DND-41 (cell line): ENCODE measurements around the gene MSH3.

ENCODE experiments used
- ATAC-seq: fragments of 200-7000 bp; cut with Tn5 transposase; 3 replicates; pipeline ENCODE4 v1.9.1; 2021; ENCODE audit warnings: low read depth; ENCODE audit not compliant: insufficient read depth
- DNase-seq: peaks from one replicate; pipeline ENCODE4 v3.0.0-alpha.2; 2020
- H2AFZ ChIP-seq: 2 replicates; pipeline ENCODE4 v1.6.0; 2012; ENCODE audit warnings: low read depth, low read length
- H3K27ac ChIP-seq: 2 replicates; pipeline ENCODE4 v1.5.1; 2012; ENCODE audit warnings: low read length, inconsistent platforms
- H3K27me3 ChIP-seq: fragments of 200-600 bp; sonication (generic); 2 replicates; pipeline ENCODE4 v1.6.0; 2012; ENCODE audit warnings: low read length, mild to moderate bottlenecking, inconsistent platforms; ENCODE audit not compliant: insufficient read depth, poor library complexity
- H3K36me3 ChIP-seq: 2 replicates; pipeline ENCODE4 v1.5.1; 2012; ENCODE audit warnings: low read length, inconsistent platforms; ENCODE audit not compliant: insufficient read depth
- H3K4me1 ChIP-seq: 2 replicates; pipeline ENCODE4 v1.5.1; 2012; ENCODE audit warnings: mild to moderate bottlenecking, low read length; ENCODE audit not compliant: insufficient read depth
- H3K4me2 ChIP-seq: 2 replicates; pipeline ENCODE4 v1.6.0; 2012; ENCODE audit warnings: mild to moderate bottlenecking, moderate library complexity, low read length, inconsistent platforms; ENCODE audit not compliant: insufficient read depth
- H3K4me3 ChIP-seq, 2 experiments: fragments of 200-600 bp in 1 of 2; shearing (Covaris generic) in 1 of 2; 2 replicates each; pipeline ENCODE4 v1.5.1; 2012 to 2016; ENCODE audit warnings: inconsistent platforms in 2 of 2, low read length in 2 of 2, mild to moderate bottlenecking in 2 of 2, low read depth in 1 of 2, moderate library complexity in 1 of 2
- H3K79me2 ChIP-seq: 2 replicates; pipeline ENCODE4 v1.6.0; 2012; ENCODE audit warnings: low read length, inconsistent platforms; ENCODE audit not compliant: insufficient read depth
- H3K9ac ChIP-seq: 2 replicates; pipeline ENCODE4 v1.6.0; 2012; ENCODE audit warnings: low read depth, mild to moderate bottlenecking, inconsistent platforms, low read length, moderate library complexity
- H3K9me3 ChIP-seq: 2 replicates; pipeline ENCODE4 v1.5.1; 2012; ENCODE audit warnings: low read length, moderate library complexity, mild to moderate bottlenecking, inconsistent platforms; ENCODE audit not compliant: insufficient read depth, severe bottlenecking
- H4K20me1 ChIP-seq: 2 replicates; pipeline ENCODE4 v1.6.0; 2012; ENCODE audit warnings: low read length; ENCODE audit not compliant: insufficient read depth
- CTCF ChIP-seq: IDR thresholded peaks from 2 replicates; pipeline ENCODE4 v1.5.1; 2012; ENCODE audit warnings: borderline replicate concordance, low read length, moderate library complexity, mild to moderate bottlenecking; ENCODE audit not compliant: poor library complexity, severe bottlenecking; ENCODE audit errors: extremely low read depth
- EZH2 ChIP-seq: IDR thresholded peaks from 3 replicates; pipeline ENCODE4 v1.6.1; 2012; ENCODE audit warnings: borderline replicate concordance, low read depth, mild to moderate bottlenecking, moderate library complexity, low read length, inconsistent platforms; ENCODE audit not compliant: severe bottlenecking

Gene MSH3

DNA sequence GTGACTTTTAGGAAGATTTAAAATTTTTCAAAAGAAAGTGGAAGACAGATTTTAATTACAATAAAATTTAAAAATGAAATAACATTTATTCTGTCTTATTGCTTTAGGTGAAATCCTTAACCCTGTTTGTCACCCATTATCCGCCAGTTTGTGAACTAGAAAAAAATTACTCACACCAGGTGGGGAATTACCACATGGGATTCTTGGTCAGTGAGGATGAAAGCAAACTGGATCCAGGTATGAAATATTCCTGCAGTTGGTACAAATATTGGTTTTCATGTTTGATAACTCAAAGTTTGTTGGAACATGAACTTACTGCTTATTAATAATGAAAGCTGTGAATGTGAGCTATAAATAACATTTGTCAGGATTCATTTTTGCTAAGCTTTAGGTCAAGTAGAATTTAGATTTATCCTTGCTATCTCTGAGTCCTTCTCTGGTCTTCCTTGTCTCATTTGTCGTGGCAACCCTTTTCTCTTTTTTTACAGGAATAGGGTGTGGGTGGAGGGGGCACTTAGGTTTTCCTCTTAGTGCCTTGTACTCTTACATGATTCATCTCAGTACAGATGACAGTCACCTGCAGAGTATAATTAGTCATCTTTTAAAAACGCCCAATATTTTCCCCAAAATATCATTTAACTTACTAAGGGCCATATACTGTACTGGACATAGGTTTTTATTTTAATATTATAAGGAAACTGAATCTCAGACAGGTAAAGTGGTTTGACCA is 210.4 kb downstream of the MSH3 start:
- Histone ChIP-seq H3K4me1 (no peaks in the 10 kb centered on the region), H3K4me3 (no peak overlapping the region), H3K27me3 (no peaks in the 10 kb centered on the region), H4K20me1 (no peaks in the 10 kb centered on the region), H3K79me2 (no peaks in the 10 kb centered on the region), H3K9ac (no peak overlapping the region), H3K9me3 (no peaks in the 10 kb centered on the region), H2AFZ (no peak overlapping the region), H3K36me3 (peaks cover 25% of the 10 kb centered on the region; the same call in 1 of the 2 replicates), H3K4me2 (no peak overlapping the region), H3K27ac (no peak overlapping the region)
- no peak for TF ChIP-seq CTCF
- no peak for TF ChIP-seq EZH2
- DNase-seq = no peak
- ATAC-seq = no peak

GRCh38 chr5:80865551-80865950 is 211.1 kb downstream of the MSH3 start:
- H3K27ac ChIP-seq = no peak overlapping the region
- H3K79me2 ChIP-seq = no peaks in the 10 kb centered on the region
- no peak for DNase-seq
- H3K9me3 ChIP-seq = no peaks in the 10 kb centered on the region
- no peak overlapping the region for H3K4me2 ChIP-seq
- no peaks in the 10 kb centered on the region for H3K27me3 ChIP-seq
- H3K4me3 ChIP-seq = no peak overlapping the region
- H2AFZ ChIP-seq = no peak overlapping the region
- TF ChIP-seq EZH2 (no peak), CTCF (no peak)
- peaks cover 25% of the 10 kb centered on the region; the same call in 1 of the 2 replicates for H3K36me3 ChIP-seq
- no peaks in the 10 kb centered on the region for H4K20me1 ChIP-seq
- no peak for ATAC-seq
- H3K4me1 ChIP-seq = no peaks in the 10 kb centered on the region
- H3K9ac ChIP-seq = no peak overlapping the region

- H3K9me3 ChIP-seq = no peaks in the 10 kb centered on the region
- no peak overlapping the region for H3K27ac ChIP-seq
- no peaks in the 10 kb centered on the region for H3K27me3 ChIP-seq
- ATAC-seq (no peak), DNase-seq (no peak)
- H3K4me3 ChIP-seq = no peak overlapping the region
- no peaks in the 10 kb centered on the region for H3K79me2 ChIP-seq
- no peaks in the 10 kb centered on the region for H3K4me1 ChIP-seq
- H4K20me1 ChIP-seq = no peaks in the 10 kb centered on the region
- peaks cover 29% of the 10 kb centered on the region; the same call in 1 of the 2 replicates for H3K36me3 ChIP-seq
- TF ChIP-seq EZH2 (no peak), CTCF (no peak)
- H3K9ac ChIP-seq = no peak overlapping the region
- H3K4me2 ChIP-seq = no peak overlapping the region
- no peak overlapping the region for H2AFZ ChIP-seq
Observed at GRCh38 chr5:80866371-80866770, 211.9 kb downstream of the MSH3 start.
